NT2/D1 (cell line): ENCODE data around the gene R3HCC1L.

Experiments used
- SUZ12 ChIP-seq: IDR thresholded peaks from 2 replicates; pipeline ENCODE4 v1.6.1; 2011; ENCODE audit not compliant: insufficient read length, insufficient read depth; ENCODE audit errors: extremely low read depth
- YY1 ChIP-seq: IDR thresholded peaks from 2 replicates; pipeline ENCODE4 v1.6.1; 2011; ENCODE audit not compliant: insufficient read length, insufficient read depth
- ZNF274 ChIP-seq: IDR thresholded peaks from 2 replicates; pipeline ENCODE4 v1.6.1; 2011; ENCODE audit warnings: mild to moderate bottlenecking, low read depth, low read length

DNA sequence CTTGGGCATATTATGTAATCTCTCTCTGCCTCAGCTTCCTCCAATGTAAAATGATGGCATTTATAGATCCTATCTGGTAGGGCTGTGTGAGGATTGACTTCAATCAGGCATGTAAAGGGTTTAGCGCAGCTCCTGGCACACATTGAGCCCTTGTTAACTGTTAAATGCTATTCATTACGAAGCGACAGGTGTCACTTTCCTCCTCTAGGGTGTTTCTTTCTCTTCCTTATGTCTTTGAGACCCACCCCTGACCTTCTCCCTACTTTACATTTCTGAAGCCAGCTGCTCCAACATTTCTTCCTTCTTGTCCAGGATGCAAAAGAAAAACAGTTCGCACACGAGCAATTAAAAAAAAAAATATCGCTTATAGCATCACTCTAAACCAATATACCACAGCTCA, 5.7 kb upstream of the R3HCC1L start:
- TF ChIP-seq YY1 (no peak), ZNF274 (no peak), SUZ12 (no peak)
